Breast epithelium (tissue), 4 donors: ENCODE measurements around the gene DCAKD. TPM values are rescaled to one million over a fixed set of nuclear protein-coding genes. Genes with fewer than 3 reads are reported as not detected.

ENCODE experiments used
- DNase-seq, 2 donors: peaks; one replicate each; pipeline ENCODE4 v3.0.0-alpha.2; 2019; ENCODE audit warnings: low spot score in 2 of 2
- H3K27ac ChIP-seq, 2 donors: fragments of 200-600 bp; sonication (generic) in 1 of 2; one replicate each; pipeline ENCODE4 v1.5.1; 2016 to 2019; ENCODE audit warnings: mild to moderate bottlenecking in 1 of 2
- H3K27me3 ChIP-seq, 2 donors: fragments of 200-600 bp; sonication (generic) in 1 of 2; one replicate each; pipeline versions ENCODE4 v1.5.1 to v1.6.0; 2017 to 2019; ENCODE audit warnings: control low read depth in 1 of 2, mild to moderate bottlenecking in 1 of 2
- H3K36me3 ChIP-seq: fragments of 200-600 bp; one replicate; pipeline ENCODE4 v1.5.1; 2019
- H3K4me1 ChIP-seq, 2 donors: fragments of 200-600 bp; sonication (generic); one replicate each; pipeline ENCODE4 v1.5.1; 2016 to 2019; ENCODE audit warnings: control low read depth in 1 of 2
- H3K4me3 ChIP-seq, 3 donors: fragments of 200-600 bp; sonication (generic); 1 replicate in 2 of 3; 2 replicates in 1 of 3; pipeline ENCODE4 v1.5.1; 2016 to 2019; ENCODE audit warnings: mild to moderate bottlenecking in 3 of 3, moderate library complexity in 2 of 3
- H3K9me3 ChIP-seq, 2 donors: fragments of 200-600 bp; sonication (generic) in 1 of 2; one replicate each; pipeline ENCODE4 v1.5.1; 2016 to 2019; ENCODE audit warnings: control low read depth in 1 of 2
- CTCF ChIP-seq, 3 donors: fragments of 450-650 bp; IDR thresholded peaks; one replicate each; pipeline ENCODE4 v1.5.1; 2016 to 2017; ENCODE audit warnings: antibody characterized with exemption in 3 of 3, mild to moderate bottlenecking in 3 of 3, moderate library complexity in 3 of 3
- POLR2A ChIP-seq: fragments of 450-650 bp; IDR thresholded peaks from one replicate; pipeline ENCODE4 v1.6.1; 2016; ENCODE audit warnings: antibody characterized with exemption, mild to moderate bottlenecking, moderate library complexity
- POLR2AphosphoS5 ChIP-seq, 3 donors: sonication (generic); formaldehyde crosslinking; IDR thresholded peaks; one replicate each; pipeline ENCODE4 v1.6.1; 2017; ENCODE audit warnings: antibody characterized with exemption in 3 of 3
- intact Hi-C: fragments of 100-400 bp; cut with DNase I; formaldehyde crosslinking; loops from one replicate; pipeline ENCODE4 v1.15.1; 2023; ENCODE audit warnings: low total_unique reads
- total RNA-seq, 3 donors: library from RNA; depleted of rRNA; stranded (reverse); fragments of >200 nt; gene quantifications; one replicate each; pipeline ENCODE4 v1.1.0, GENCODE V29; 2016

The DCAKD gene, protein sequence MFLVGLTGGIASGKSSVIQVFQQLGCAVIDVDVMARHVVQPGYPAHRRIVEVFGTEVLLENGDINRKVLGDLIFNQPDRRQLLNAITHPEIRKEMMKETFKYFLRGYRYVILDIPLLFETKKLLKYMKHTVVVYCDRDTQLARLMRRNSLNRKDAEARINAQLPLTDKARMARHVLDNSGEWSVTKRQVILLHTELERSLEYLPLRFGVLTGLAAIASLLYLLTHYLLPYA
- 10 to 100 TPM; 44.0 to 76.8 (median 48.2) TPM for total RNA-seq

DNA sequence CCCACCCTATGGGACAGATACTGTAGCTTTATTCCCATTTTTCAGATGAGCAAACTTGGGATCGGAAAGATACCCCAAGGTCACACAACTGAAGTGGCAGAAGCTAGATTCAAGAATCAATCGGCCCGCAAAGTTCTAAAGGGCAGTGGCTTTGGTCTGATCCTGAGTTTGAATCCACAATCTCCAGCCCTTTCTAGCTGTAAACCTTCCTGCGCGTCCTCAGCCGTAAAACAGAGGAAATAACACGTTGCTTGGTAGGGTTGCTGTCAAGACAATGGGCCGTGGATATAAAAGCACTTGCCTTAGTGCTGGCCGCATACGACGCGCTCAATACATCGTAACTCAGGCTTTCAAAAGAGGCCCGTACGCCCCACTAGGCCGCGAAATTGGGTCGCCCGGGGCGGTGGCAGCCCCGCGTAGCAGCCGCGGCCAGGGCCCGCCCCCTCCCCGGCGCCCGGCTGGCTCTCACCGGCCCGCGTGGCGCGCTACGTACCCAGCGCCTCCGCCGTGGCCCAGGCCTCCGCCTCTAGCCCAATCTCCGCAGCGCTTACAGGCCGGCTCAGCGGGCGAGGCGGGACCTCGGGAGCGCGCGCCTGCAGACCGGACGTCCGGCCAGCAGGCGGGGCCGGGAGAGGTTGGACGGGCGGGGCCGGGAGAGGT, at the start of gene DCAKD:
TSS of gene DCAKD (minus strand) at position 573 of the 660 bp plus-strand sequence. CDS start 16,747 bp downstream, outside the sequence.
- Histone ChIP-seq H3K4me1 (peaks cover 0 to 5% of the 10 kb centered on the region in 2 donors), H3K27me3 (no peaks in the 10 kb centered on the region), H3K36me3 (no peaks in the 10 kb centered on the region), H3K27ac (peak within 1 kb of the TSS; percentile 97), H3K9me3 (no peaks in the 10 kb centered on the region), H3K4me3 (peak within 1 kb of the TSS; percentile 51 to 91 (median 63))
- TF ChIP-seq CTCF (IDR thresholded peaks at IDR 0.05) (no peak), POLR2AphosphoS5 (IDR thresholded peaks at IDR 0.05) (peak in 2 of 3 donors; percentile 60 to 78), POLR2A (peak; percentile 43)
- peak; percentile 90 to 94 for DNase-seq
- intact Hi-C loops = no loop called here

DNA sequence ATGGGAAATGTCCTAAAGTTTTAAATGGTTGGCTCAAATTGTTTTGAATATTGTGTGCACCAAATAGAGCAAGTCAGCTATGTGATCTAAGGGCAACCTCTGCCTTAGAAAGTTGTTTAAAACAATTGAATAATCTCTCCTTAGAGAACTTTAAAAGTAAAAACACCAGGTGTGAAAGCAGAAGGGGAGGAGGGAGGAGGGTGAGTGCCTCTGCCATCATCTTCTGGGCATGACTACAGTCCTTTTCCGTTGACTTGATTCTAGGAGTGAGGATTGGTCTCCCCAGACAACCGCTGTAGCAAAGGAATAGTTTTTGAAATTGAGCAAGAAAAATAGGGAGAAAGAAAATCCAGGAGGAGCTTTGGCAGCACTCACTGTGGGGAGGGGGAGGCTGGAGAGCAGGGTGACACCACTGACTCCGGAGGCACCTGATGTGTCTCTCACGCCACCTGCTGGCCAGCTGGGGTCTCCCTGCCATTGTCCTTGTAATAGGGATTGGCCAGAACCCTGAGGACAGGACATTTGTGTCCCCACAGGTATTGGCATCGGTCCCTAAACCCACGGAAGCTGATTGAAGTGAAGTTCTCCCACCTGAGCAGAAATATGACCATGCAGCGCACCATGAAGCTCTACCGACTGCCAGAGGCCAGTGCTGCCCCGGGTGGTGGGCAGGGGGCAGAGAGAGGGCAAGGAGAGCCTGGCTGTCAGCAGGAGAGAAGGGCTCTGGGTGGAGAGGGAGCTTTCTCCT, 47.6 kb upstream of the DCAKD start:
- peak; percentile 89 to 90 for DNase-seq
- Histone ChIP-seq H3K9me3 (no peaks in the 10 kb centered on the region), H3K27me3 (no peaks in the 10 kb centered on the region), H3K4me1 (peaks cover 12 to 44% of the 10 kb centered on the region in 2 donors), H3K36me3 (peaks cover 5% of the 10 kb centered on the region), H3K4me3 (no peak overlapping the region), H3K27ac (peak overlapping the region; percentile 93 to 96)
- TF ChIP-seq POLR2A = no peak
- peak; percentile 41 to 84 (median 50) for TF ChIP-seq POLR2AphosphoS5 (IDR thresholded peaks at IDR 0.05)
- peak; percentile 76 to 96 (median 94) for TF ChIP-seq CTCF (IDR thresholded peaks at IDR 0.05)
- intact Hi-C loops = no loop called here

DNA sequence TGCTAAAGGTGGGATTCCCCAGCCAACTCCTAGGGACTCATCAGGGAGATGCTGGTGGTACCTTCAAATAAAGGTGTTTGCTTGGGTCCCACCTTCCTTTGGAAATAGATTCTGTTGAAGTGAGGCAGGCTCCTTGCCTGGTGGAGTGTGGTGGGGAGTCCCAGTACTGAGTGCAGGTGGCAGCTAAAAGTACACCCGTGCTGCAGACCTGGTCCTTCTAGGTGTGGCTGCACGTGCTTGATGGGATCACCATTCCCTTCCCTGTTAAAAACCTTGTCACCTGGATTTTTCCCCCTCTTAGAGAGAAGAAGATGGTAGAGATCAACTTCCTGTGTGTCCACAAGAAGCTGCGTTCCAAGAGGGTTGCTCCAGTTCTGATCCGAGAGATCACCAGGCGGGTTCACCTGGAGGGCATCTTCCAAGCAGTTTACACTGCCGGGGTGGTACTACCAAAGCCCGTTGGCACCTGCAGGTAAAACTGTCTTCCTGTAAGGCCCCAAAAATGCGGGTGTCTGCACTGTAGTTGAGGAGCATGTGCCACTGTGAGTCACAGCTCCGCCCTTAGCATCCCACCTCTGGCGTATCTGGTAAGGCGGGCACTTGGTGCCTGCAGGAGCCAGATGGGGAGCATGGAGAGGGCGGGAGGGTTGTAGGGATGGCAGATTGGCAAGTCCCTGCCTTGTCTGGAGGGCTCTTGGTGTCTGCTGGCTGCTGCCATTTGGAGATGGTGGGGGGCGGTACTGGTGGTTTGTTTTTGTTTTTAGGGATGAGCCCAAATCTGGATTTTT, 46.8 kb upstream of the DCAKD start:
- no peaks in the 10 kb centered on the region for H3K27me3 ChIP-seq
- peaks cover 19 to 49% of the 10 kb centered on the region in 2 donors for H3K4me1 ChIP-seq
- TF ChIP-seq CTCF (IDR thresholded peaks at IDR 0.05) = no peak
- no peak for TF ChIP-seq POLR2A
- TF ChIP-seq POLR2AphosphoS5 (IDR thresholded peaks at IDR 0.05) = no peak
- H3K36me3 ChIP-seq = no peaks in the 10 kb centered on the region
- no peak overlapping the region for H3K4me3 ChIP-seq
- H3K9me3 ChIP-seq = no peaks in the 10 kb centered on the region
- no peak for DNase-seq
- H3K27ac ChIP-seq = peak overlapping the region; percentile 93 to 96
- intact Hi-C loops = no loop called here

GRCh38 chr17:45096926-45097325, 45.5 kb upstream of the DCAKD start:
- H3K27ac ChIP-seq = peak overlapping the region; percentile 93 to 96
- no peak overlapping the region for H3K4me3 ChIP-seq
- H3K27me3 ChIP-seq = no peaks in the 10 kb centered on the region
- intact Hi-C loops = no loop called here
- no peaks in the 10 kb centered on the region for H3K36me3 ChIP-seq
- no peak for DNase-seq
- no peak for TF ChIP-seq POLR2A
- peaks cover 23 to 45% of the 10 kb centered on the region in 2 donors for H3K4me1 ChIP-seq
- no peaks in the 10 kb centered on the region for H3K9me3 ChIP-seq

DNA sequence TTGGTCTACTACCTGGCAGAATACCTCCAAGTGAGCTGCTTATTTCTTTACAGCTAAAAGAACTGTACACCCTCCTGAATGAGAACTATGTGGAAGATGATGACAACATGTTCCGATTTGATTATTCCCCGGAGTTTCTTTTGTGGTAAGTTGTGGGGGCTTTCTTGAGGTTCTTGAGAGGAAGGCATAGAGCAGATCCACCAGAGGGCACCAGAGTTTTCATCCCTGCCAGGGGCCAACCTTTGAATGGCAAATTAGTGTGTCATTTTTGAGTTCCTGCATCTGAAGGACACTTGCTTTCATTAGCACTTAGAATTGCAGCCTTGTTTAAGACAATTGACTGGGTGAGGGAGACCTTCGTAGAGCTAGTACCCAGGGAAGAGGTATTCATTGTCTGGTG, 44.7 kb upstream of the DCAKD start:
- peak; percentile 27 to 43 (median 39) for TF ChIP-seq CTCF (IDR thresholded peaks at IDR 0.05)
- TF ChIP-seq POLR2A = no peak
- no peak for TF ChIP-seq POLR2AphosphoS5 (IDR thresholded peaks at IDR 0.05)
- Histone ChIP-seq H3K36me3 (no peaks in the 10 kb centered on the region), H3K27me3 (no peaks in the 10 kb centered on the region), H3K4me1 (peaks cover 20 to 43% of the 10 kb centered on the region in 2 donors), H3K27ac (peak overlapping the region; percentile 93 to 96), H3K4me3 (no peak overlapping the region), H3K9me3 (no peaks in the 10 kb centered on the region)
- no peak for DNase-seq
- intact Hi-C loops = no loop called here
